Raji (cell line): Measurements from ENCODE around the gene INPP4B.

Source experiments
- POLR2A ChIP-seq: IDR thresholded peaks from 2 replicates; pipeline ENCODE4 v1.6.1; 2011; ENCODE audit warnings: low read depth, low read length, control low read depth; ENCODE audit not compliant: insufficient read depth

INPP4B gene

DNA sequence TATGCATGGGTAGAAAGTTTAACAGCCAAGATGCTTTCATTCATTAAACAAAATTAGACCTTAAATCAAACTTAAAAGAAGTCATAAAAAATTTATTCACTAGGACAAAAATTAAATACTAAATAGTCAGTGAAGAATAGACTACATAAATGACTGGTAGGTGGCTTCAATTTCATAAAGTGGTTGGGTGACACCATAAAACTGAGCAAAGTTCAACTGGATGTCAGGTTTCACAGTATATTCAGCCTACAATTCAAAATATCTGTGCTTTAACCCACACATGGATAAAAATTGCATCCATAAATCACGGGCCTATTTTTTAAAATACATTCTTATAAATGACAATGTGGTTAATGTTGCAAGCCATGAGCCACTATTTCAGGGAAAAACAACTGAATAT, 627.4 kb downstream of the INPP4B start:
- no peak for TF ChIP-seq POLR2A

DNA sequence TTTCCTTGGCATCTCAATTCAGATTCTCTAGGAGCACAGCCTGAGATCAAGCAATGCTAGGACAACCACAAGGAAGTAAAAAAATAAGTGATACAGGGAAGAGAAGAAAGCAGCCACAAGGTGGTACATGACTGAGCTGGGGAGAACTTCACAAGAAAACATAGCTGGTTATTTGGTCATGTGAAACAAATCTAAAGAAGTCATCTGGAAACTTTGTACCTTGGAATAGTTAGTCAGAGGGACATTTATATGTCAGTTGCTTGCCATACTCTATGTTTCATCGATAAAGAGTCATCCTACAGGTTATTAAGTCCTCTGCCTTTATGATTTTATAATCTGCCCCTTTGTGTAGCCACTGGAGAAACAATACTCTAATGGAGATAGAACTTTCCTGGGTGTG, 634.7 kb downstream of the INPP4B start:
- TF ChIP-seq POLR2A = no peak

GRCh38 chr4:142203505-142203904, 642.6 kb downstream of the INPP4B start:
- TF ChIP-seq POLR2A = no peak

- TF ChIP-seq POLR2A = no peak
Measured at GRCh38 chr4:142202404-142203332, 643.4 kb downstream of the INPP4B start.

GRCh38 chr4:142201041-142201440, 645.1 kb downstream of the INPP4B start:
- no peak for TF ChIP-seq POLR2A

- TF ChIP-seq POLR2A = no peak
Measured at GRCh38 chr4:142194905-142195304, 651.2 kb downstream of the INPP4B start.

GRCh38 chr4:142191901-142192300, 654.2 kb downstream of the INPP4B start:
- TF ChIP-seq POLR2A = no peak

GRCh38 chr4:142181021-142181420, 665.1 kb downstream of the INPP4B start:
- TF ChIP-seq POLR2A = no peak

- TF ChIP-seq POLR2A = no peak
Measured at GRCh38 chr4:142169216-142169615, 676.9 kb downstream of the INPP4B start.

DNA sequence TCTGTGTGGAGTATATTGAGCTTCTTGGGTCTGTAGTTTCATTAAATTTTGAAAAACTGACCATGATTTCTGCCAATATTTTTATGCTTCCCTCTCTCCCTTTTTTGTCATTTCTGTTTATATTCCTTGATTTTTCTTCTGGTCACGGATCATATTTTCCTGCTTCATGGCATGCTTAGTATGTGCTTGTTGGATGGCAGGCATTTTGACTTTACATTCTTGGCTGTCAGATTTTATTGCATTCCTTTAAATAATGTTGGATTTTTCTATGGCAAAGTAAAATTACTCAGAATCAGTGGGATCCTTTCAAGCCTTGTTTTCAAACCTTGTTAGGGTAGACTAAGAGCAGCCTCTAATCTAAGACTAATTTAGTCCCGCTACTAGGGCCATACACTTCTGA, 677.9 kb downstream of the INPP4B start:
- TF ChIP-seq POLR2A = no peak

DNA sequence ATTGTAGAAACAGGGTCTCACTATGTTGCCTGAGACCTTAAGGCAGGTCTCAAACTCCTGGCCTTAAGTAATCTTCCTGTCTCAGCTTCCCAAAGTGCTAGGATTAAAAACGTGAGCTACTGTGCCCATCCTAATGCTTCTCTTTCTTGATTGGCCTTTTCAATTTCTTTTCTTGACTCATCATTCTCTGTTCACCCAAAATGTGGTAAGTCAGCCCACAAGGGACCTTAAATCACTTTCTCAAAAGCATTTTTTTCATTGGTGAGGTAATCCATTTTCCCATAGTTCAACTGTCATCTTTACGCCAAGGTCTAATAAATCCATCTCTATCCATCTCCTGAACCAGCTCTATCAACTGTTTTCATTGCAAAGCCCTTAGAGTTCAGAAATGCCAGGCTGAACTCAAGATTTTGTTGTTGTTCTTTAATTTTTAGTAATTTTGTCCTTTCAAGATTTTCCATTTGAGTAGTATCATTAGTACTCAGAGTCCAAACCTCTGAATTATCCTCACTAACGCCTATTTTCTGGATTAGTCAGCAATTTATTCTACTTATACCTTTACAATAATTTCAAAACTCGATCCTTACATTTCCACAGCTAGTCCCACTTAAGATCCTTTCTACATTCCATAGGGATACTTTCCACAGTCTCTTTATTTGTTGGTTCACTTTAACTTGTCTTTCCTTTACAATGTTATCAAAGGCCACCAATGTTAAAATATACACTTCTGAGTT, 681.2 kb downstream of the INPP4B start:
- no peak for TF ChIP-seq POLR2A

DNA sequence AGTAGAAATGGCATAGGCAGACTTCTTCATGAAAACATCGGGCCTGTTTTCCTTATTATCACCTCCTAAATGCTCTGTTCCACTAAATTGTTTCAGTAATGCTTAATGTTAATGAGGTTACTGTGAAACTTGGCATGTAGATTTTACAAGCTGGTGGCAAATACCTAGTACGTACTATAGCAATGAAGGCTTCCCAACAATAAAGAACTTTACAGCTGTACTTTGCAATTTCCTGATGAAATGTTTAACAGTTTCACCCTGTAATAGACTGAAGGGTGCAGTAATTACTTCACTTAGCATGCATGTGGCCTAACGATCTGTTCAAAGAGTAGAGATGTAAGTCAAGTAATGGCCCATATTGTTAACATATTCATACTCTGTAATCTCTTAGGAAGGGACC, 685.0 kb downstream of the INPP4B start:
- no peak for TF ChIP-seq POLR2A

DNA sequence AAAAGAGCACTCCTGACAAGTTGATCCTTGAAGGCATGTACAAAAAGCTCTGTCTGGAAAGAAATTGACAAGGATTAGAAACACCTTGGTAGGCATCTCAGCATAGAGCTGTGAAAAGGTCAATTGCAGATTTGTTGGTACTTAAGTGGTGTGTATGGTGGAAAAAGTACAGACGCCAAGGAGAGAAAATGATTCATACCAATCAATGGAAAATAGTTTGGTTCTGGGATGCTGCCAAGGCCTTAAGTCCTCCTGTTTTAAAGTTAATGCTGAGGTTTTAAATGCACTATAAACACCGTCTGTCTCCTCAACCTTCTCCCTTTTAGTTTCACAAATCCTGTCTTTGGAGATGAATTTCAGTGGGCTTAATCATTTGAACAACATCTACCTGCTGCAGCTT, 685.6 kb downstream of the INPP4B start:
- no peak for TF ChIP-seq POLR2A

- no peak for TF ChIP-seq POLR2A
Measured at GRCh38 chr4:142158980-142159379, 687.1 kb downstream of the INPP4B start.

- TF ChIP-seq POLR2A = no peak
Measured at GRCh38 chr4:142156256-142156655, 689.8 kb downstream of the INPP4B start.

- no peak for TF ChIP-seq POLR2A
Measured at GRCh38 chr4:142155347-142155746, 690.8 kb downstream of the INPP4B start.
